ENCODE results near the gene P4HA2. TPM values are rescaled to one million over a fixed set of nuclear protein-coding genes. Genes with fewer than 3 reads are reported as not detected.

Gene P4HA2
- total and polyA plus RNA-seq, 2 of the 13 experiments (the other 11 are each of a cell fraction or from before 2014, with no cell fraction given) = 37.7 to 126 TPM

DNA sequence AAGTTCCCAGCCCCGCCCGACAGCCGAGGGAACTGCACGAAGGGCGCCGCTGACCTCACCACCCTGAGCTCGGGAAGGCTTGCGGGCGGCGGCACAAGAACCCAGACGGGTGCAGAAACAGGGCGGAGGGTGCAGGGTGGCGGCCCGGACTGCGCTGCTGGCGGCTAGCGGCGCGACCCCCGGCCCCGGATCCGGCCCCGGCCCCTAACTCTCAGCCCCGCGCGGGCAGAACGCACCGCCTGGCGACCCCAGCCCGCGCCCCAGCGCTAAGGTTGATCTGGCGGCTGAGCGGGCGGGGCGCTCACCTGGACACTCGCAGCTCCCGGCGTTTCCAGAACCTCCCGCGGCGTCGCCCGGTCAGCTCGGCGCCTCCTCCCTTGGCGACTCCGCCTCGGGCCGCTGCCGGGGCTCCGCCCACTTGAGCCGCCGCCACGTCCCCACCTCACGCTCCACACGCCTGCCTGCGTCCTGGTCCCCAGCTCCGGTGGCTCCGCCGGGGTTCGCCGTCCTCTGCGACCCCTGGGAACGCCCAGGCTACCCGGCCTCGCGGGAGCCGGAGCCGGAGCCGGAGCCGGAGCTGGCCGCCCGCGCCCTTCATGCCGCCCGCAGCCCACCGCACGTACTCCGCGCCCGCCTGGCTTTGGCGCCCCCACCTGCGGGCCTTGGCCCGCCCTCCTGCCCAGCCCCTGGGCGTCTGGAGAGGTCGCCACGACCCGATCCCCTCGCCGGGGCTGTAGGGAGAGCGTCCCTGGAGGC is at the start of gene P4HA2 (continued):
- TF ChIP-seq, protein P1, sequence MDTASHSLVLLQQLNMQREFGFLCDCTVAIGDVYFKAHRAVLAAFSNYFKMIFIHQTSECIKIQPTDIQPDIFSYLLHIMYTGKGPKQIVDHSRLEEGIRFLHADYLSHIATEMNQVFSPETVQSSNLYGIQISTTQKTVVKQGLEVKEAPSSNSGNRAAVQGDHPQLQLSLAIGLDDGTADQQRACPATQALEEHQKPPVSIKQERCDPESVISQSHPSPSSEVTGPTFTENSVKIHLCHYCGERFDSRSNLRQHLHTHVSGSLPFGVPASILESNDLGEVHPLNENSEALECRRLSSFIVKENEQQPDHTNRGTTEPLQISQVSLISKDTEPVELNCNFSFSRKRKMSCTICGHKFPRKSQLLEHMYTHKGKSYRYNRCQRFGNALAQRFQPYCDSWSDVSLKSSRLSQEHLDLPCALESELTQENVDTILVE (CRISPR knock-in tag; IDR thresholded peaks at IDR 0.05) = no peak
- TF ChIP-seq ZBTB8A (CRISPR knock-in tag; IDR thresholded peaks at IDR 0.05; ENCODE audit: borderline replicate concordance, low read depth) (no peak), CENPT (CRISPR knock-in tag; IDR thresholded peaks at IDR 0.05; ENCODE audit: low read depth) (no peak), GTF2F1 (IDR thresholded peaks at IDR 0.05; ENCODE audit: low read length) (no peak), ZNF383 (CRISPR knock-in tag; IDR thresholded peaks at IDR 0.05; ENCODE audit: borderline replicate concordance) (no peak), TBX2 (CRISPR knock-in tag; IDR thresholded peaks at IDR 0.05; ENCODE audit: borderline replicate concordance) (no peak; the same call in 1 of the 2 replicates), ZNF10 (CRISPR knock-in tag; IDR thresholded peaks at IDR 0.05; ENCODE audit: borderline replicate concordance, low read depth) (no peak), ZNF558 (CRISPR knock-in tag; IDR thresholded peaks at IDR 0.05; ENCODE audit: borderline replicate concordance) (no peak), KLF13 (CRISPR knock-in tag; IDR thresholded peaks at IDR 0.05) (no peak), ZBTB7A (CRISPR knock-in tag; IDR thresholded peaks at IDR 0.05) (0 out of 2 replicates have a peak, but pooled peaks have one; percentile 43), ZNF3 (CRISPR knock-in tag; IDR thresholded peaks at IDR 0.05) (no peak), ZMAT3 (CRISPR knock-in tag; conservative IDR thresholded peaks at IDR 0.05) (0 out of 2 replicates have a peak, but pooled peaks have one; percentile 23)
- TF ChIP-seq, protein P2, sequence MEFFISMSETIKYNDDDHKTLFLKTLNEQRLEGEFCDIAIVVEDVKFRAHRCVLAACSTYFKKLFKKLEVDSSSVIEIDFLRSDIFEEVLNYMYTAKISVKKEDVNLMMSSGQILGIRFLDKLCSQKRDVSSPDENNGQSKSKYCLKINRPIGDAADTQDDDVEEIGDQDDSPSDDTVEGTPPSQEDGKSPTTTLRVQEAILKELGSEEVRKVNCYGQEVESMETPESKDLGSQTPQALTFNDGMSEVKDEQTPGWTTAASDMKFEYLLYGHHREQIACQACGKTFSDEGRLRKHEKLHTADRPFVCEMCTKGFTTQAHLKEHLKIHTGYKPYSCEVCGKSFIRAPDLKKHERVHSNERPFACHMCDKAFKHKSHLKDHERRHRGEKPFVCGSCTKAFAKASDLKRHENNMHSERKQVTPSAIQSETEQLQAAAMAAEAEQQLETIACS (CRISPR knock-in tag; IDR thresholded peaks at IDR 0.05) = no peak
- TF ChIP-seq, protein P3, sequence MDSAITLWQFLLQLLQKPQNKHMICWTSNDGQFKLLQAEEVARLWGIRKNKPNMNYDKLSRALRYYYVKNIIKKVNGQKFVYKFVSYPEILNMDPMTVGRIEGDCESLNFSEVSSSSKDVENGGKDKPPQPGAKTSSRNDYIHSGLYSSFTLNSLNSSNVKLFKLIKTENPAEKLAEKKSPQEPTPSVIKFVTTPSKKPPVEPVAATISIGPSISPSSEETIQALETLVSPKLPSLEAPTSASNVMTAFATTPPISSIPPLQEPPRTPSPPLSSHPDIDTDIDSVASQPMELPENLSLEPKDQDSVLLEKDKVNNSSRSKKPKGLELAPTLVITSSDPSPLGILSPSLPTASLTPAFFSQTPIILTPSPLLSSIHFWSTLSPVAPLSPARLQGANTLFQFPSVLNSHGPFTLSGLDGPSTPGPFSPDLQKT (CRISPR knock-in tag; IDR thresholded peaks at IDR 0.05; ENCODE audit: borderline replicate concordance) = no peak
- TF ChIP-seq, protein P4, sequence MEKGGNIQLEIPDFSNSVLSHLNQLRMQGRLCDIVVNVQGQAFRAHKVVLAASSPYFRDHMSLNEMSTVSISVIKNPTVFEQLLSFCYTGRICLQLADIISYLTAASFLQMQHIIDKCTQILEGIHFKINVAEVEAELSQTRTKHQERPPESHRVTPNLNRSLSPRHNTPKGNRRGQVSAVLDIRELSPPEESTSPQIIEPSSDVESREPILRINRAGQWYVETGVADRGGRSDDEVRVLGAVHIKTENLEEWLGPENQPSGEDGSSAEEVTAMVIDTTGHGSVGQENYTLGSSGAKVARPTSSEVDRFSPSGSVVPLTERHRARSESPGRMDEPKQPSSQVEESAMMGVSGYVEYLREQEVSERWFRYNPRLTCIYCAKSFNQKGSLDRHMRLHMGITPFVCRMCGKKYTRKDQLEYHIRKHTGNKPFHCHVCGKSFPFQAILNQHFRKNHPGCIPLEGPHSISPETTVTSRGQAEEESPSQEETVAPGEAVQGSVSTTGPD (CRISPR knock-in tag; IDR thresholded peaks at IDR 0.05) = no peak
- TF ChIP-seq, protein P5, sequence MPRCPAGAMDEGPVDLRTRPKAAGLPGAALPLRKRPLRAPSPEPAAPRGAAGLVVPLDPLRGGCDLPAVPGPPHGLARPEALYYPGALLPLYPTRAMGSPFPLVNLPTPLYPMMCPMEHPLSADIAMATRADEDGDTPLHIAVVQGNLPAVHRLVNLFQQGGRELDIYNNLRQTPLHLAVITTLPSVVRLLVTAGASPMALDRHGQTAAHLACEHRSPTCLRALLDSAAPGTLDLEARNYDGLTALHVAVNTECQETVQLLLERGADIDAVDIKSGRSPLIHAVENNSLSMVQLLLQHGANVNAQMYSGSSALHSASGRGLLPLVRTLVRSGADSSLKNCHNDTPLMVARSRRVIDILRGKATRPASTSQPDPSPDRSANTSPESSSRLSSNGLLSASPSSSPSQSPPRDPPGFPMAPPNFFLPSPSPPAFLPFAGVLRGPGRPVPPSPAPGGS (CRISPR knock-in tag; IDR thresholded peaks at IDR 0.05) = peak; percentile 94
- TF ChIP-seq, protein P6, sequence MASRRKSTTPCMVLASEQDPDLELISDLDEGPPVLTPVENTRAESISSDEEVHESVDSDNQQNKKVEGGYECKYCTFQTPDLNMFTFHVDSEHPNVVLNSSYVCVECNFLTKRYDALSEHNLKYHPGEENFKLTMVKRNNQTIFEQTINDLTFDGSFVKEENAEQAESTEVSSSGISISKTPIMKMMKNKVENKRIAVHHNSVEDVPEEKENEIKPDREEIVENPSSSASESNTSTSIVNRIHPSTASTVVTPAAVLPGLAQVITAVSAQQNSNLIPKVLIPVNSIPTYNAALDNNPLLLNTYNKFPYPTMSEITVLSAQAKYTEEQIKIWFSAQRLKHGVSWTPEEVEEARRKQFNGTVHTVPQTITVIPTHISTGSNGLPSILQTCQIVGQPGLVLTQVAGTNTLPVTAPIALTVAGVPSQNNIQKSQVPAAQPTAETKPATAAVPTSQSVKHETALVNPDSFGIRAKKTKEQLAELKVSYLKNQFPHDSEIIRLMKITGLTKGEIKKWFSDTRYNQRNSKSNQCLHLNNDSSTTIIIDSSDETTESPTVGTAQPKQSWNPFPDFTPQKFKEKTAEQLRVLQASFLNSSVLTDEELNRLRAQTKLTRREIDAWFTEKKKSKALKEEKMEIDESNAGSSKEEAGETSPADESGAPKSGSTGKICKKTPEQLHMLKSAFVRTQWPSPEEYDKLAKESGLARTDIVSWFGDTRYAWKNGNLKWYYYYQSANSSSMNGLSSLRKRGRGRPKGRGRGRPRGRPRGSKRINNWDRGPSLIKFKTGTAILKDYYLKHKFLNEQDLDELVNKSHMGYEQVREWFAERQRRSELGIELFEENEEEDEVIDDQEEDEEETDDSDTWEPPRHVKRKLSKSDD (CRISPR knock-in tag; IDR thresholded peaks at IDR 0.05; ENCODE audit: low read depth) = no peak; the same call in 1 of the 2 replicates
- TF ChIP-seq, protein P7, sequence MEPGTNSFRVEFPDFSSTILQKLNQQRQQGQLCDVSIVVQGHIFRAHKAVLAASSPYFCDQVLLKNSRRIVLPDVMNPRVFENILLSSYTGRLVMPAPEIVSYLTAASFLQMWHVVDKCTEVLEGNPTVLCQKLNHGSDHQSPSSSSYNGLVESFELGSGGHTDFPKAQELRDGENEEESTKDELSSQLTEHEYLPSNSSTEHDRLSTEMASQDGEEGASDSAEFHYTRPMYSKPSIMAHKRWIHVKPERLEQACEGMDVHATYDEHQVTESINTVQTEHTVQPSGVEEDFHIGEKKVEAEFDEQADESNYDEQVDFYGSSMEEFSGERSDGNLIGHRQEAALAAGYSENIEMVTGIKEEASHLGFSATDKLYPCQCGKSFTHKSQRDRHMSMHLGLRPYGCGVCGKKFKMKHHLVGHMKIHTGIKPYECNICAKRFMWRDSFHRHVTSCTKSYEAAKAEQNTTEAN (CRISPR knock-in tag; conservative IDR thresholded peaks at IDR 0.05) = 0 out of 2 replicates have a peak, but pooled peaks have one; percentile 51
